DND-41 (cell line): ENCODE data around the gene CALN1.

Source experiments
- ATAC-seq: fragments of 200-7000 bp; cut with Tn5 transposase; 3 replicates; pipeline ENCODE4 v1.9.1; 2021; ENCODE audit warnings: low read depth; ENCODE audit not compliant: insufficient read depth
- DNase-seq: peaks from one replicate; pipeline ENCODE4 v3.0.0-alpha.2; 2020
- H2AFZ ChIP-seq: 2 replicates; pipeline ENCODE4 v1.6.0; 2012; ENCODE audit warnings: low read depth, low read length
- H3K27ac ChIP-seq: 2 replicates; pipeline ENCODE4 v1.5.1; 2012; ENCODE audit warnings: low read length, inconsistent platforms
- H3K27me3 ChIP-seq: fragments of 200-600 bp; sonication (generic); 2 replicates; pipeline ENCODE4 v1.6.0; 2012; ENCODE audit warnings: low read length, mild to moderate bottlenecking, inconsistent platforms; ENCODE audit not compliant: insufficient read depth, poor library complexity
- H3K36me3 ChIP-seq: 2 replicates; pipeline ENCODE4 v1.5.1; 2012; ENCODE audit warnings: low read length, inconsistent platforms; ENCODE audit not compliant: insufficient read depth
- H3K4me1 ChIP-seq: 2 replicates; pipeline ENCODE4 v1.5.1; 2012; ENCODE audit warnings: mild to moderate bottlenecking, low read length; ENCODE audit not compliant: insufficient read depth
- H3K4me2 ChIP-seq: 2 replicates; pipeline ENCODE4 v1.6.0; 2012; ENCODE audit warnings: mild to moderate bottlenecking, moderate library complexity, low read length, inconsistent platforms; ENCODE audit not compliant: insufficient read depth
- H3K4me3 ChIP-seq, 2 experiments: fragments of 200-600 bp in 1 of 2; shearing (Covaris generic) in 1 of 2; 2 replicates each; pipeline ENCODE4 v1.5.1; 2012 to 2016; ENCODE audit warnings: inconsistent platforms in 2 of 2, low read length in 2 of 2, mild to moderate bottlenecking in 2 of 2, low read depth in 1 of 2, moderate library complexity in 1 of 2
- H3K79me2 ChIP-seq: 2 replicates; pipeline ENCODE4 v1.6.0; 2012; ENCODE audit warnings: low read length, inconsistent platforms; ENCODE audit not compliant: insufficient read depth
- H3K9ac ChIP-seq: 2 replicates; pipeline ENCODE4 v1.6.0; 2012; ENCODE audit warnings: low read depth, mild to moderate bottlenecking, inconsistent platforms, low read length, moderate library complexity
- H3K9me3 ChIP-seq: 2 replicates; pipeline ENCODE4 v1.5.1; 2012; ENCODE audit warnings: low read length, moderate library complexity, mild to moderate bottlenecking, inconsistent platforms; ENCODE audit not compliant: insufficient read depth, severe bottlenecking
- H4K20me1 ChIP-seq: 2 replicates; pipeline ENCODE4 v1.6.0; 2012; ENCODE audit warnings: low read length; ENCODE audit not compliant: insufficient read depth
- CTCF ChIP-seq: IDR thresholded peaks from 2 replicates; pipeline ENCODE4 v1.5.1; 2012; ENCODE audit warnings: borderline replicate concordance, low read length, moderate library complexity, mild to moderate bottlenecking; ENCODE audit not compliant: poor library complexity, severe bottlenecking; ENCODE audit errors: extremely low read depth
- EZH2 ChIP-seq: IDR thresholded peaks from 3 replicates; pipeline ENCODE4 v1.6.1; 2012; ENCODE audit warnings: borderline replicate concordance, low read depth, mild to moderate bottlenecking, moderate library complexity, low read length, inconsistent platforms; ENCODE audit not compliant: severe bottlenecking

CALN1 gene

GRCh38 chr7:71886046-71886445, 526.1 kb downstream of the CALN1 start:
- peaks cover 17% of the 10 kb centered on the region for H3K4me1 ChIP-seq
- ATAC-seq: peak; percentile 58
- peak overlapping the region; percentile 38; the same call in 1 of the 2 replicates for H2AFZ ChIP-seq
- no peak overlapping the region for H3K4me3 ChIP-seq
- no peak for TF ChIP-seq CTCF
- no peak for TF ChIP-seq EZH2
- peak overlapping the region; percentile 40 for H3K27ac ChIP-seq
- no peaks in the 10 kb centered on the region for H3K79me2 ChIP-seq
- no peaks in the 10 kb centered on the region for H4K20me1 ChIP-seq
- no peaks in the 10 kb centered on the region for H3K27me3 ChIP-seq
- DNase-seq: no peak
- no peaks in the 10 kb centered on the region for H3K36me3 ChIP-seq
- H3K9me3 ChIP-seq: peaks cover 14% of the 10 kb centered on the region
- H3K9ac ChIP-seq: peak overlapping the region; percentile 17; the same call in 1 of the 2 replicates
- H3K4me2 ChIP-seq: no peak overlapping the region

DNA sequence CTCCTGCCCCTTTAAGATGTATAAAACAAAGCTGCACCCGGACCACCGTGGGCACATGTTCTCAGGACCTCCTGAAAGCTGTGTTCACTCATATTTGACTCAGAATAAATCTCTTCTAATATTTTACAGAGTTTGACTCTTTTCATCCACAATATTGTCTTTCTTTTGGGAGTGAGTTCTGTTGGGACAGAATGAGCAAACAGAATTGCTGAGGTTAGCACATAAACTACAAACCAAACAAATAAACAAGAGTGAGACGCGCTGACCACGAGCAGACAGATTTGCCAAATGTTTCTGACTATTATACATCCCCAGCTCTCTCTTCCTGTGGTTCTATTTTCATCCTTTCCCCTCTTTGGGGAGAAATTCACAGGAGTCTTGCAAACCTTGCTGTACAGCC, 526.7 kb downstream of the CALN1 start:
- Histone ChIP-seq H3K4me1 (peaks cover 17% of the 10 kb centered on the region), H3K36me3 (no peaks in the 10 kb centered on the region), H3K9ac (0 out of 2 replicates have a peak overlapping the region, but pooled peaks have one; percentile 17), H3K27ac (peak overlapping the region; percentile 40), H3K9me3 (peaks cover 14% of the 10 kb centered on the region), H3K79me2 (no peaks in the 10 kb centered on the region), H3K27me3 (no peaks in the 10 kb centered on the region), H3K4me2 (no peak overlapping the region), H4K20me1 (no peaks in the 10 kb centered on the region), H3K4me3 (no peak overlapping the region), H2AFZ (peak overlapping the region; percentile 38; the same call in 1 of the 2 replicates)
- TF ChIP-seq EZH2: no peak
- no peak for TF ChIP-seq CTCF
- no peak for DNase-seq
- ATAC-seq: peak; percentile 29; the same call in 1 of the 3 replicates

GRCh38 chr7:71883415-71883814, 528.7 kb downstream of the CALN1 start:
- H3K9me3 ChIP-seq: peaks cover 12% of the 10 kb centered on the region
- no peak overlapping the region for H3K4me2 ChIP-seq
- no peaks in the 10 kb centered on the region for H3K36me3 ChIP-seq
- H3K4me1 ChIP-seq: peaks cover 28% of the 10 kb centered on the region
- H2AFZ ChIP-seq: no peak overlapping the region
- no peak overlapping the region for H3K9ac ChIP-seq
- DNase-seq (no peak), ATAC-seq (no peak)
- no peak overlapping the region for H3K27ac ChIP-seq
- no peak overlapping the region for H3K4me3 ChIP-seq
- no peaks in the 10 kb centered on the region for H3K79me2 ChIP-seq
- H3K27me3 ChIP-seq: no peaks in the 10 kb centered on the region
- H4K20me1 ChIP-seq: no peaks in the 10 kb centered on the region
- TF ChIP-seq CTCF (no peak), EZH2 (no peak)
